ENCODE results near the gene GBF1. TPM values are rescaled to one million over a fixed set of nuclear protein-coding genes. Genes with fewer than 3 reads are reported as not detected.
A peak's percentile ranks its signal among the peaks of the same experiment; 100 is the strongest.

The GBF1 gene
- polyA plus RNA-seq, 1 donor (not counting 4 experiments of a cell fraction or from before 2014, with no cell fraction given): 17.4 TPM

DNA sequence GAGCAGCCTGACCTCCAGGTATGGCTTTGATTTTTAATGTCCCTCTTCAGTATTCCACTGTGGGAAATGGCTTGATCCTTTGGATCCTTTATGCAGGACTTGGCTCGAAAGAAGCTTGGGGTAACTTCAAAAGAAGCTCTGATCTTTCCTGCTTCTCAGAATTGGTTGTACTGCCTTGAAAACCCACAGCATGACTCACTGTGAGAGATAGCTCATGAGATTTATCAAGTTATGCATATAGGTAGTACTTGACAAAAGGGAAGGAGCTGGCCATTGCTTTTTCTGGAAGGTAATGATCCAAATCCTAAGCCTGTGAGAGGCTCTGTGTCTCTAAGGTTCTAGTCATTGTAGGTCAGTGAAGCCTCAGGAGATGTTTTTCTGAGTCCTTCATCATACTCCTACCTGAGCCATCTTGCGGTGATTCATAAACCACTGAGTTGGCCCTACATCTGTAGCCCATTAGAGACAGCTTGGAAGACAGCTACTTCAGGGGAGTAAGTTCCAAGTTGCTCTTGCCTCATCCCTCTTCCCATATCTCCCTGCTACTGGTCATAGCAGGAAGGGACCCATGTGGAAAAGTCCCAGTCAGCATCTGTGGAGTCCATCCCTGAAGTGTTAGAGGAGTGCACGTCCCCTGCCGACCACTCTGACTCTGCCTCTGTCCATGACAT lies 113.5 kb downstream of the GBF1 start:
- no peak overlapping the region for H3K4me3 ChIP-seq (ENCODE audit: control insufficient read depth in 2 of 3, extremely low read depth in 1 of 3, insufficient read depth in 2 of 3, low read depth in 1 of 3, low read length in 3 of 3)
- H3K9me3 ChIP-seq (ENCODE audit: control insufficient read depth, low read depth, low read length): no peaks in the 10 kb centered on the region
- H3K79me2 ChIP-seq (ENCODE audit: control insufficient read depth, insufficient read depth, low read length): no peaks in the 10 kb centered on the region
- dilution Hi-C loops (cut with MboI; ENCODE audit: extremely low pct_ligation_motif_present, low sequenced_read_pairs): no loop called here
- H3K36me3 ChIP-seq (ENCODE audit: control insufficient read depth in 2 of 2, extremely low read depth in 1 of 2, insufficient read depth in 2 of 2, low read length in 2 of 2): peaks cover 53 to 58% of the 10 kb centered on the region in 2 experiments
- FAIRE-seq (no peak), DNase-seq (ENCODE audit: low read depth, low spot score) (no peak)
- H3K9ac ChIP-seq (ENCODE audit: control insufficient read depth, extremely low read depth, insufficient read depth, low read length): no peak overlapping the region
- no peak overlapping the region for H3K27ac ChIP-seq (ENCODE audit: control insufficient read depth, insufficient read depth, low read length)
- H3K9me1 ChIP-seq (ENCODE audit: control insufficient read depth, extremely low read depth, insufficient read depth, low read length): peaks cover 2% of the 10 kb centered on the region
- H3K27me3 ChIP-seq (ENCODE audit: control insufficient read depth, extremely low read depth, insufficient read depth, low read length): no peaks in the 10 kb centered on the region
- no peaks in the 10 kb centered on the region for H4K20me1 ChIP-seq (ENCODE audit: control insufficient read depth, extremely low read depth, insufficient read depth, low read length)
- H3K4me1 ChIP-seq (ENCODE audit: control insufficient read depth, extremely low read depth, insufficient read depth, low read length): no peaks in the 10 kb centered on the region
- H3K4me2 ChIP-seq (ENCODE audit: control insufficient read depth, extremely low read depth, insufficient read depth, low read depth, low read length): no peak overlapping the region
- H2AFZ ChIP-seq (ENCODE audit: control insufficient read depth, low read length): no peak overlapping the region
- TF ChIP-seq EZH2 (IDR thresholded peaks at IDR 0.05; ENCODE audit: low read length) (no peak), CTCF (optimal IDR thresholded peaks at IDR 0.05 in 1 of 3, IDR thresholded peaks at IDR 0.05 in 1 of 3, conservative IDR thresholded peaks at IDR 0.05 in 1 of 3; ENCODE audit: extremely low read depth in 1 of 3, insufficient read depth in 2 of 3, low read length in 3 of 3) (no peak)

GRCh38 chr10:102367441-102367840 lies 122.1 kb downstream of the GBF1 start:
- Histone ChIP-seq H3K27me3 (ENCODE audit: control insufficient read depth, extremely low read depth, insufficient read depth, low read length) (no peaks in the 10 kb centered on the region), H3K36me3 (ENCODE audit: control insufficient read depth in 2 of 2, extremely low read depth in 1 of 2, insufficient read depth in 2 of 2, low read length in 2 of 2) (peaks cover 41 to 58% of the 10 kb centered on the region in 2 experiments), H3K9me1 (ENCODE audit: control insufficient read depth, extremely low read depth, insufficient read depth, low read length) (peaks cover 2% of the 10 kb centered on the region), H3K4me3 (ENCODE audit: control insufficient read depth in 2 of 3, extremely low read depth in 1 of 3, insufficient read depth in 2 of 3, low read depth in 1 of 3, low read length in 3 of 3) (no peak overlapping the region), H3K4me1 (ENCODE audit: control insufficient read depth, extremely low read depth, insufficient read depth, low read length) (peaks cover 18% of the 10 kb centered on the region), H2AFZ (ENCODE audit: control insufficient read depth, low read length) (no peak overlapping the region), H4K20me1 (ENCODE audit: control insufficient read depth, extremely low read depth, insufficient read depth, low read length) (peaks cover 2% of the 10 kb centered on the region), H3K4me2 (ENCODE audit: control insufficient read depth, extremely low read depth, insufficient read depth, low read depth, low read length) (peak overlapping the region; percentile 36), H3K9me3 (ENCODE audit: control insufficient read depth, low read depth, low read length) (no peaks in the 10 kb centered on the region), H3K9ac (ENCODE audit: control insufficient read depth, extremely low read depth, insufficient read depth, low read length) (no peak overlapping the region), H3K27ac (ENCODE audit: control insufficient read depth, insufficient read depth, low read length) (no peak overlapping the region), H3K79me2 (ENCODE audit: control insufficient read depth, insufficient read depth, low read length) (no peaks in the 10 kb centered on the region)
- dilution Hi-C loops (cut with MboI; ENCODE audit: extremely low pct_ligation_motif_present, low sequenced_read_pairs): no loop called here
- FAIRE-seq (peak; percentile 32), DNase-seq (ENCODE audit: low read depth, low spot score) (no peak)
- TF ChIP-seq CTCF (optimal IDR thresholded peaks at IDR 0.05 in 1 of 3, IDR thresholded peaks at IDR 0.05 in 1 of 3, conservative IDR thresholded peaks at IDR 0.05 in 1 of 3; ENCODE audit: extremely low read depth in 1 of 3, insufficient read depth in 2 of 3, low read length in 3 of 3) (no peak), EZH2 (IDR thresholded peaks at IDR 0.05; ENCODE audit: low read length) (no peak)
